ENCODE results near the gene RTF2. TPM values are rescaled to one million over a fixed set of nuclear protein-coding genes. Genes with fewer than 3 reads are reported as not detected.
"Not testable (repeated sequence)": the region's sequence is repeated elsewhere in the genome, so short reads cannot be mapped to it uniquely, and the experiment has no call there.

The RTF2 gene
- total and polyA plus RNA-seq, 4 donors: 63.8 to 103 (median 85.2) TPM

- Histone ChIP-seq H3K4me1 (ENCODE audit: control insufficient read depth in 5 of 5, insufficient read depth in 5 of 5, low read length in 5 of 5) (no peaks in the 10 kb centered on the region), H3K4me3 (no peak overlapping the region), H3K36me3 (ENCODE audit: control insufficient read depth in 4 of 4, insufficient read depth in 4 of 4, low read length in 4 of 4) (no peaks in the 10 kb centered on the region), H3K9ac (ENCODE audit: insufficient read depth in 1 of 2, low read length in 2 of 2) (no peak overlapping the region), H3K27me3 (ENCODE audit: control insufficient read depth in 3 of 3, insufficient read depth in 3 of 3, low read length in 2 of 3) (no peaks in the 10 kb centered on the region), H3K9me3 (ENCODE audit: control insufficient read depth in 4 of 4, insufficient read depth in 3 of 4, low read length in 3 of 4) (no peaks in the 10 kb centered on the region), H3K27ac (ENCODE audit: low read depth in 1 of 2, low read length in 1 of 2) (no peak overlapping the region)
- DNase-seq (no peak), ATAC-seq (ENCODE audit: insufficient read depth, low FRiP score) (no peak)
- no peak for TF ChIP-seq CTCF (IDR thresholded peaks at IDR 0.05; ENCODE audit: control extremely low read depth, extremely low read depth)
- 95 to 98% methylated on average over 7 of the region's 7 CpGs for WGBS, 2 donors
Observed at GRCh38 chr20:56527521-56527920, 59.1 kb downstream of the RTF2 start.

DNA sequence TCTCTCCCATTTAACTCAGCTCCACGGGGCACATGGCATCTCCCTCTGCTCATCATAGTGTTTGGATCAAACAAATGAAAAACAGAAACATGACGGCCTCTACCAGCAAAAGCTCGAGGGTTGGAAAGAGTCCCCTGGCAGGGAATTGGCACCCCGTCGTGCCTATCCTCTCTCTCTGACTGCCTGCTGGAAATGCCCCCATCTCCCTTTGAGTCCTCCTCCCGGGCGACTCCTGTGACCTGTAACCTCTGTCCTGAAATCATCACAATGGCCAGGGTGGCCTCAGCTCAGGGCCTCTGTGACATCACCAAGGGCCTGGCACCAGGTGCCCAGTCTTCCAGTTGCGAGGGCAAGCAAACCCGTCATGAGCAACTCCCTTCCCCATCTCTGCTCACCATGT is 64.5 kb downstream of the RTF2 start, which contains the start of gene FAM209B:
FAM209B (plus strand) TSS at position 301 of the 400 bp plus-strand sequence; CDS start at position 397, 96 bp downstream.
- not testable (repeated sequence) for H3K4me3 ChIP-seq; DNase-seq; H3K9me3 ChIP-seq (ENCODE audit: control insufficient read depth in 4 of 4, insufficient read depth in 3 of 4, low read length in 3 of 4); H3K27ac ChIP-seq (ENCODE audit: low read depth in 1 of 2, low read length in 1 of 2); ATAC-seq (ENCODE audit: insufficient read depth, low FRiP score); H3K36me3 ChIP-seq (ENCODE audit: control insufficient read depth in 4 of 4, insufficient read depth in 4 of 4, low read length in 4 of 4); H3K4me1 ChIP-seq (ENCODE audit: control insufficient read depth in 5 of 5, insufficient read depth in 5 of 5, low read length in 5 of 5); H3K27me3 ChIP-seq (ENCODE audit: control insufficient read depth in 3 of 3, insufficient read depth in 3 of 3, low read length in 2 of 3); H3K9ac ChIP-seq (ENCODE audit: insufficient read depth in 1 of 2, low read length in 2 of 2)
- WGBS, 2 donors: 91 to 95% methylated on average over 9 of the region's 9 CpGs

GRCh38 chr20:56537997-56538396 is 69.6 kb downstream of the RTF2 start:
- no peaks in the 10 kb centered on the region for H3K36me3 ChIP-seq (ENCODE audit: control insufficient read depth in 4 of 4, insufficient read depth in 4 of 4, low read length in 4 of 4)
- no peaks in the 10 kb centered on the region for H3K4me1 ChIP-seq (ENCODE audit: control insufficient read depth in 5 of 5, insufficient read depth in 5 of 5, low read length in 5 of 5)
- no peaks in the 10 kb centered on the region for H3K27me3 ChIP-seq (ENCODE audit: control insufficient read depth in 3 of 3, insufficient read depth in 3 of 3, low read length in 2 of 3)
- H3K9ac ChIP-seq (ENCODE audit: insufficient read depth in 1 of 2, low read length in 2 of 2): no peak overlapping the region
- DNase-seq: no peak
- WGBS, 2 donors: 66 to 85% methylated on average over 3 of the region's 3 CpGs
- no peaks in the 10 kb centered on the region for H3K9me3 ChIP-seq (ENCODE audit: control insufficient read depth in 4 of 4, insufficient read depth in 3 of 4, low read length in 3 of 4)
- no peak for ATAC-seq (ENCODE audit: insufficient read depth, low FRiP score)
- no peak for TF ChIP-seq CTCF (IDR thresholded peaks at IDR 0.05; ENCODE audit: control extremely low read depth, extremely low read depth)
- no peak overlapping the region for H3K4me3 ChIP-seq
- no peak overlapping the region for H3K27ac ChIP-seq (ENCODE audit: low read depth in 1 of 2, low read length in 1 of 2)

DNA sequence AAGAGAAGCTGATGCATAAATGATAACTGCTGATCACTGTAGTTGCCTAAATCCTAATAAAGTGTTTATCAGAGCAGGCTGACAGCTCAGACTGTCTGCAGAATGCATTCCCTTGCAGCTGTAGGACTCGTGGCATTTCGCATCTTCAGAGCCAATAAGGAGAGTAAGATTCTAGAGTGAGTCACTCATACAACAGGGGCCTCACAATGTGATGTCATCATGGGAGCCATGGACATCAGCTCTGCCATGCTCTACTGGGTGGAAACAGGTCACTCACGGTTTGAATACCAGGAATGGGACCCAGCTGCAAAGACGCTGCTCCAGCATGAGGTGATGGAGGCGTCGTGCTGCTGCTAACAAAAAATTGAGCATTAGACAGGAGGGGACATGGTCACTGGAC is 72.0 kb downstream of the RTF2 start:
- Histone ChIP-seq H3K4me1 (ENCODE audit: control insufficient read depth in 5 of 5, insufficient read depth in 5 of 5, low read length in 5 of 5) (no peaks in the 10 kb centered on the region), H3K27ac (ENCODE audit: low read depth in 1 of 2, low read length in 1 of 2) (no peak overlapping the region), H3K9ac (ENCODE audit: insufficient read depth in 1 of 2, low read length in 2 of 2) (no peak overlapping the region), H3K9me3 (ENCODE audit: control insufficient read depth in 4 of 4, insufficient read depth in 3 of 4, low read length in 3 of 4) (no peaks in the 10 kb centered on the region), H3K36me3 (ENCODE audit: control insufficient read depth in 4 of 4, insufficient read depth in 4 of 4, low read length in 4 of 4) (no peaks in the 10 kb centered on the region), H3K27me3 (ENCODE audit: control insufficient read depth in 3 of 3, insufficient read depth in 3 of 3, low read length in 2 of 3) (no peaks in the 10 kb centered on the region), H3K4me3 (no peak overlapping the region)
- 85 to 98% methylated on average over 6 of the region's 6 CpGs for WGBS, 2 donors
- DNase-seq (no peak), ATAC-seq (ENCODE audit: insufficient read depth, low FRiP score) (no peak)
- TF ChIP-seq CTCF (IDR thresholded peaks at IDR 0.05; ENCODE audit: control extremely low read depth, extremely low read depth): no peak
